GM18519 (cell line): Measurements from ENCODE around the gene NPIPB2.

Source experiments
- ATAC-seq: cut with Tn5 transposase; IDR thresholded peaks from one replicate; pipeline ENCODE4 v1.9.1; 2021; ENCODE audit warnings: mild to moderate bottlenecking, moderate library complexity; ENCODE audit not compliant: unreplicated experiment, low FRiP score

Gene NPIPB2

DNA sequence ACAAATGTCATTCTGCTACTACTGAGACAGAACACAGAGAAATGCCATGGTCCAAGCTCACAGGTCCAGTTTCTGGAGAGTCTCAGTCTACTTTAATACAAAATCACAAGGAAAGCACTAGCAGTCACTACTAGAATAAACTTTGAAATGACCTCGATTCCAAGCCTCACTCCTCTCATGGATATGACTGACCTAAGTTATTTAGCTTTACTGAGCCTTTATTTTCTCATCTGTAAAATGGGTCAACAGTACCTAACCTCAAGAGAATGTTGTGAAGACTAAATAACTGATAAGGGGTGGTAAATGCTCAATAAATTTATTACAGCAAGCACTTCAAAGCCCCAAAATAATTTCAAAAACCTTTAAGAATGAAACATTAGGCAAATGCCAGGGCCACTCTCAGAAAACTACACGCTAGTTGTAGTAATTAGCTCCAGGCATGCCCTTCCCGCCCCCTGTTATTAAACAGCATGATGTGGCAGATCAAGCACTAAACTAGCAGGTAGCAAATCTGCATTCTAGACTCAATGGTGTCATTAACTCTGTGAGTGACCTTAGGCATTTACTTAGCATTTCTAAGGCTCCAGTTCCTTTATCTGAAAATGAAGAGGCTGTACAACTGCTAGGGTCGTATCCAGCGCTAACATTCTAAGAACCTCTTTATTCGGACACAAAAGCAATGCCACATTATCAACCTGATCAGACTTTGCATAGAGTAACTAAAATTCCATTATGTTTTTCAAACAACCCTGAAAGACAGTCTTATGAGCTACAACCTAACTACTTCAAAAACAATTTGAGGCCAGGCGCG, 34.5 kb downstream of the NPIPB2 start:
- ATAC-seq = no peak

DNA sequence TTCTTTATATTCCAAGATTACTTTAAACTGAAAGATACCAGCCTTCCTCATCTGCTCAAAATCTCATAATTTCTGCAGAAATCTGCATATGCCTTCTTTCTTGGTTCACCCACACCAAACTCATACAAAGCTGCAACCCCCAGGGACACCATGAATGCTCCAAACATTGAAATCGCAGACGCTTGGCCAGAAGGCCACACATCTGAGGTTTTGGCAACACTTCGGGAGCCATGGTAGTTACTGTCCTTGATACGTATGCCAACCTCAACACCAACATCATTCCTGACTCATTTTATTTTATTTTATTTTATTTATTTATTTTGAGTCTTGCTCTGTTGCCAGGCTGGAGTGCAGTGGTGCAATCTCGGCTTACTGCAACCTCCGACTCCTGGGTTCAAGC, 37.9 kb downstream of the NPIPB2 start:
- ATAC-seq = no peak

DNA sequence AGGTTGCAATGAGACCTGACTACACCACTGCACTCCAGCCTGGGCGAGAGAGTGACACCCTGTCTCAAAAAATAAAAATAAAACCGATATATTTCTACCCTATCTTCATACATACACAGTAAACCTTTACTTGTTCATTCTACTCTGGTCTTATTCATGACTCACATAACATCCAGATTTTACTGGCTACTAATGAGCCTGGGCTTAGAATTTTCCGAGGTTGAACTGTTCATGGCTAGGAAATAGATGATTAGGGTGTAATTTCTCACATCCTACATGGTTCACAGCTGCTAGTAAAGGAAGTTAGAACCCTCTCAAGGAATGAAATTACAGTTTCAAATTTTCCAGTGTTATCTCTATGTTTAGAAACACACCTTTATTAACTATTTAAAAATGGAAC, 40.8 kb downstream of the NPIPB2 start:
- no peak for ATAC-seq

DNA sequence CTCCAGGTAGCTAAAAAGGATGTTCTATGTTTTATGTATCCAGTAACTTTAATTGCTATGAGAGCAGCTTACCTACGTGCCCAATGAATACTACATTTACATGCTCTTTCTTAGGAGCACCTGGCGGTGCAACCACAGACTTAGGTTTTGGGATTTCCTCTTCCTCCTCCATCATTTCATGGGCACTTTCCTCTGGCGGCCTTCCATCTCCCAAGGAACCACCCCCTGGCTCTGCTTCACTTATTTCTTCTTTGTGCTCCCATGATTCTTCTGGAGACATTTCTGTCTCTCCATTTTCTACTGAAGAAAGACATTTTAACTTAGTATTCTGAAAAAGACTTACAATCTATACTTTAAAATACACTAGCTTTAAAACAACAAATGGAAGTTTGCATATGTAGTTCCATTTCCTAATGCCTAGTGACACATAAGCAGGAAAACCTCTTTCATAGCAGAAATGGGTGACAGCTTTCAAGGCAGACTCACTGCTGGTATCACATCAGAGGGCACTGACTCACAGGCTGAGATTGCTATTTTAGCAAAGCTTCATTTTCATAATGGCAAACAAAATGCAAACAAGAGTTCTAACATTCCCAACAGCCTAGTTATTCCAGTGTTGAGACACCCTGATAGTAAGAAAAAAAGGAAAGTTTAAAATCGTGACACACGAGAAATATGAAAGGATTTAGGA, 45.2 kb downstream of the NPIPB2 start:
- ATAC-seq = no peak

DNA sequence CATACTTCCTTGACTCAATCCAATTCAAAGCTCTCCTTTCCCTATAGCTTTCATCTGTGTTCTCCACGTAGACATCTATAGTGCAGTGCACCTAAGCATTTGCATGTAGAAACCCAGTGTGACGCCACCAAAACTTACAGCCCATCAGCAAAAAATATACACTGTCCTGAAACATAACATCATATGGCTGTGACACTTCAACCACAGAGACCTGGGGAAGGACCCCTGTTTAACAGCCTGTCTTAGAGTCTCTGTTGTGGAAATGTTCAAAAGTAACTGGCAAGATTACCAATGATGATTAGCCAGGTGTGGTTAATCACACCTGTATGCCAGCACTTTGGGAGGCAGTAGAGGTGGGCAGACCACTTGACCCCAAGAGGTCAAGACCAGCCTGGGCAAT, 48.3 kb downstream of the NPIPB2 start:
- ATAC-seq = no peak

DNA sequence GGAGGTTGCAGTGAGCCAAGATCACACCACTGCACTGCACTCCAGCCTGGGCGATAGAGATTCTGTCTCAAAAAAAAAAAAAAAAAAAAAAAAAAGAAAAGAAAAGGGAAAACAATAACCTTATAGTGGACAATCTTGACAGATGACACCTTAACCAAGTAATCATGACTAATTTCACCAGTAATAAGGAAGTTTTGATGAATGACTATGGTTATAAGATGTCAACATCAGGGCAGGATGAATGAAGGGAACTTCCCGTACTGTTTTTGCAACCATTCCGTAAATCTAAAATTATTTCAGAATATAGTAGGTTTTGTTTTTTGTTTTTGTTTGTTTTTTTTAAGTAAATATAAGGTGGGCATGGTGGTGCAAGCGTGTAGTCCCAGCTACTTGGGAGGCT, 49.1 kb downstream of the NPIPB2 start:
- ATAC-seq = no peak

DNA sequence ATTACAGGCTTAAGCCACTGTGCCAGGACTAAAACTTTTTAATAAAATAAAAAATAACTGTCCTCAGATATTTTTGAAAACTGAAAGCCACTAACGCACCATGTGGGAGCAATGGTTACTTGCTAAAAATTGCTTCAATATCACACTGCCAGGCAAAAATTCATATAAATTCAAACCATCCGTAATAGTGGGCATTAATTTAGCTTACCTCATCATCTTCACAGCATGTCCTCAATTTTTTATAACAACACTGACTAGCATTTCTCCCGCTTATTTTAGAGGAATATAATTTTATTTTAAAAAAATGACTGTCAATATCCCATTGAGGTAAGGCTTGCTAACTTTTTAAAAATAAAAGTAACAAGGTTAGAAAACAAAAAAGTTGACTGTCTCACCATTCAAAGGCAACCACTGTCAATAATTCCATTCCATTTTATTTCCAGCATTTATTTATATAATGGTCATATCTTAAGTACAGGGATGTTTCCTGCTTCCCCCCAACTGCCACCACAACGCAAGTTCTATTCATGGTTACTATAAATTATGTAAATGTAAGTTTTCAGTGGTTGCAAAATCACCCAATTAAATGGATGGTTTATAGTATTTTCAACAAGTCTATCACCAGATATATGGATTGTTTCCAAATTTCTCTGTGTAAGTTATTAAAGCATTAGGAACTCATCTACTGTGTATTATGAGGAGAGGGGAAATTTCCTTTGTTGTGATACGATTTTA, 51.4 kb downstream of the NPIPB2 start:
- ATAC-seq = no peak

DNA sequence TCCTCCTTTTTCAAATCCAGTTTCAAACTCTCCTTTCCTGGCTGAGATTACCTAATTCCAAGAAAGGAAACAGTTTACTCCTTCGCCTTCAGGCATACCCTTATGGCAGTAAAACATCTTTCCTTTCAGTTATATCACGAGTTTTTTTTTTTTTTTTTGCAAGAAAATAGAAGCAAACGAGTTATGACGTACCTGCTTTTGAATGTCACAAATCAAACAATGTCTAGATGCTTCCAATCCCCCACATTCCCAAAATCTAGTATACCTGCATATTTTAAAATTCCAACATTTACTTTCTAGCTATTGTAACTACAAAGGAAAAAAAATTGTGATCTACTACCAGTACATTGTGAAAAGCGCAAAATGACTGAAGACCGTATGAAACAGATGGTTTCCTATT, 55.0 kb downstream of the NPIPB2 start:
- ATAC-seq = no peak

DNA sequence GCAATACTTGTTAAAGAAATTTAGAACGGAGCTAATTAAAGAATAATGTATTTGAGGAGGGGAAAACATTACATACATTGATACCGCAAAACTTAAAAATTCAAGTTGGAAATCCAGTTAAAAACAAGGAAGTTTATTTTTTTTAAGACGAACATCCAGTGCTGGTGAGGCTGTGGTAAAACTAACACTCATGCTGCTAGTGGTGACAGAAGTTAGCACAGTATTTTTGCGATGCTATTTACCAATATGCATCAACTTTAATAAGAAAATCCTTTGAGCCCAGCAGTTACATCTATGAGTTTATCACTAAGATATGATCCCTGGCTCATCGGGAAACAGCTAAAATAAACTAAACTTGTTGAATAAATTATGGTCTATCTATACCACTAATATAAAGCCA, 57.8 kb downstream of the NPIPB2 start:
- no peak for ATAC-seq

DNA sequence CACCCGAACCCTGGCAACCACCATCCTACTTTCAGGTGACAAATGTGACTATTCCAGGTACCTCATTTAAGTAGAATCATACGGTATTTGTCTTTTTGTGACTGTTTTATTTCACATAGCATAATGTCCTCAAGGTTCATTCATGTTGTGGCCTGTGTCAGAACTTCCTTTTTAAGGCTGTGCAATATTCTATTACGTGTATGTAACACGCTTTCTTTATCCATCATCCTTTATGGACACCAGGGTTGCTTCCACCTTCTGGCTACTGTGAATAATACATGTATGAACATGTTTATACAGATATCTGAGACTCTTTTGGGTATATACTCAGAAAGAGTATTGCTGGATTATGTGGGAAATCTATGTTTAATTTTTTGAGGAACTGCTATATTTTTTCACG, 61.8 kb downstream of the NPIPB2 start:
- no peak for ATAC-seq

DNA sequence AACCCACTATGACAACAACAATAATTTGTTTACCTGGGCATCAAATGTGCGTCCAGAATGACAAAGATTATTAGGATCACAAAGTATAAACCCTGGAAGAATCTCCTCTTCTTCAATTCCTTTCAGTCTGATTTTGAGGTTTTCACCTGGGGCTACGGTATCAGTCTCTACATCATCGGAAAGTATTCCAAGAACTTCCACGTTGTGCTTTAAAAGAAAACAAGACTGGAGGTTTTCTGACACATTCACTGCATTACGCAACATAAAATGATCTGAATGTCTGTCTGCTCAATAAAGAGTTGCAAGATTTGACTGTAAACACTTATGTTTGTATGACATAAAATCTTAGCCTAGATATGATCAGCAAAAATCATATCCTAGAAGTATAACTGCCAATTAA, 64.5 kb downstream of the NPIPB2 start:
- ATAC-seq = no peak
